ENCODE data around the gene C4orf17.
"Not testable (repeated sequence)": the region's sequence is repeated elsewhere in the genome, so short reads cannot be mapped to it uniquely, and the experiment has no call there.

Gene C4orf17

DNA sequence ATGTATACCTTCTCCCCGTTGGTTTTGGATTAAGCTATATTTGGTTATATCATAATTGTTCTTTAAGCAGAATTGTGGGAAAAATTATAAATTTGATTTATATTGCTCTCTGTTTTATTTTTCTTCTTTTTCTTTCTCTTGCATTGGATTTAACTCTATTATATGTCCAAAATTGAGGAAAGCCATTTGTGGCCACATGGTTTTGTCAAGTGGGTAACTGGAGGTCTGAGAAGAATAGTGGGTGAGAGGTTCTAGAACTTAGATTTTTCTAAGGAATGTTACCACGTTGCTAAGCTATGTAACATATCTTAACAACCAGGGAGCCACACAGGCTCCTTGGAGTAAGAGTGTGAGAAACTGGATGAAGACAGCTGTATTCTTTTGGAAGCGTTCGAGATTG is at the start of gene C4orf17:
Gene C4orf17 (plus strand): TSS at position 301 of the 400 bp plus-strand sequence. CDS start 2,061 bp downstream, outside the sequence.
- Mint-ChIP-seq H3K27me3 (peaks cover 8% of the 10 kb centered on the region), H3K4me3 (no peak within 1 kb of the TSS), H3K4me1 (ENCODE audit: low read depth) (no peaks in the 10 kb centered on the region), H3K9me3 (no peaks in the 10 kb centered on the region), H3K27ac (no peak within 1 kb of the TSS), H3K36me3 (ENCODE audit: low read depth) (no peaks in the 10 kb centered on the region)
- intact Hi-C loops (cut with micrococcal nuclease) = no loop called here

DNA sequence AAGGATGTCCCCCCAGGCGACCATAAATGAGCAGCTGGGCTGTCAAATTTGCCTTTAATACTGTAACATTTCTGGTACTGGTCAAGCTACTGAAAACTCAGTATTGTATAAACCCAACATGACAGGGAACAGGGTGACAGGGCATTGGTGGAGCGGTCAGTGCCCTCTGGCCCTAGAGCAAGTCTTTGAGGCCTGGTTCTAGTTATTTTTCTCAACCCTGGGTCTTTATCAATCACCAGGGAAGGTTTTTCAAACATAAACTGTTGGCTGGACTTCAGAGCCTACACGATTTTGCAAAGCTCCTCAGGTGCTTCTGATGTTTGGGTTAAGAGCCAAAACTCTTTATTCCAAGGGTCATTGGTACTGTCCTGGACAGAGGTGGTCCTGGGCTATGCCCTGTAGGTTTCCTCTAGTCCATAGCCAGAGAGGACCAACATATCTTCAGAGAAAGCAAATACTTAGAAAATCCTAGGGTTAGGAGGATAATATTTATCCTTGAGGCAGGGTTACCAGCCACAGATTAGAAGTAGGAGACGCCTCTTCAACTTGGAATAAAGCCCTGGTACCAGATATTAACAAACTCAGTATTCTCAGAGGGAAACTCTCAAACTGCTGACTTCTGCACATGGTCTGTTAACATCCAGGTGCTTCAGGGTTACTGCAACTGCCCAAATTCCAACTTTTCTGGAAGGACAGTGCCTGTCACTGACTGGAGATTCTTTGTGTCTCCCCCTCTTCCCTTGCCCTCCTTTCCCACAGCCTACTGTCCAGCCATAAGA is 49.0 kb upstream of the C4orf17 start:
- intact Hi-C loops (cut with micrococcal nuclease) = loop anchor here (2.0 kb wide), 1 partner anchor 343 kb away; no protein-coding TSS in a partner anchor
- H3K9me3 Mint-ChIP-seq = no peaks in the 10 kb centered on the region
- H3K27ac Mint-ChIP-seq = no peak overlapping the region
- H3K4me3 Mint-ChIP-seq = no peak overlapping the region
- H3K27me3 Mint-ChIP-seq = peaks cover 5% of the 10 kb centered on the region
- H3K36me3 Mint-ChIP-seq (ENCODE audit: low read depth) = no peaks in the 10 kb centered on the region
- H3K4me1 Mint-ChIP-seq (ENCODE audit: low read depth) = peaks cover 9% of the 10 kb centered on the region

DNA sequence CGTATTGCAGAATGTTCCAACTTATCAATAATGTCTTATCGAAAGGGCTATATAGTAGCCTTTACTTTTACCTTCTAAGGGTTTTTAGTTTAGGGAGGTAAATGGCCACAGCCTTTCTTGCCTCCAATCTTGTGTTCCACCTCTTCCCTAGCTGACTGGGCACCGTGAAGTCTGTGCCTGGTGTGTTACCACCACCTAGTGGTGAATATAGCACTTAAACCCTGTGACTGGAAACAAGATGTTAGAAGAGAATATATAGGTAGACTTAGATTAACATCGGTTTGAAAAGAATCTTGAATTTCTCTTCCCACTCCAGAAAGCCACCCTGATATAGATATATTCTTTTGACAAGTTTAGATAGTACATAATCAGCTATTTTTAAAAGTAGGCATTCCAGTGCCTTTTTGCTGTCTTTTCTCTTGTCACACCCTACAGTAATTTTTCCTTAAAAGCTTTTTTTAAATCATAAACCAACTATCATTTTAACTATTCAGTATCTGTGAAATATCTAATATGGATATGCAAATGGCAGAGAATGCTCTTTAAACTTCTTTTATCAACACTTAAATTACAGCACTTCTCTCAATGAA is 47.9 kb upstream of the C4orf17 start:
- Mint-ChIP-seq H3K9me3 (no peaks in the 10 kb centered on the region), H3K4me3 (no peak overlapping the region), H3K4me1 (ENCODE audit: low read depth) (peaks cover 9% of the 10 kb centered on the region), H3K27ac (no peak overlapping the region), H3K36me3 (ENCODE audit: low read depth) (no peaks in the 10 kb centered on the region), H3K27me3 (peaks cover 5% of the 10 kb centered on the region)
- intact Hi-C loops (cut with micrococcal nuclease) = loop anchor here (2.0 kb wide), 1 partner anchor 344 kb away; no protein-coding TSS in a partner anchor

DNA sequence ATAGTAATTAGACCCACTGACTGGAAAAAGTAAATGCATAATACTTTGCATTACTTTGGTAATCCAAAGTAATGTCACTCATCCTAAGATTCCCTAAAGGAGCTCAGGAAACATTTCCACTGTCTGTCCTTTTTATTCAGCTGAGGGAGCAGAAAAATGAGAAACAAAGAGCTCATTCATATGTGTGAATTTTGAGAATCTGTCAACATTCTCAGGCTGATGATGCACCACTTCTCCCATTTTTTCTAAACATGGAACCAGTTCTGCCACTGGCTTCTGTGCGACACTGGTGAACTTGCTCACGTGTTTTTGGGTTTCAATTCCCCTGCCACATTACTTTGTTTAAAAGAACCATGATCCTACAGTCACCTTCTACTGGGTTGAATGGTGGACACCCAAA is 47.3 kb upstream of the C4orf17 start:
- Mint-ChIP-seq H3K27ac (no peak overlapping the region), H3K9me3 (no peaks in the 10 kb centered on the region), H3K4me1 (ENCODE audit: low read depth) (peaks cover 9% of the 10 kb centered on the region), H3K36me3 (ENCODE audit: low read depth) (no peaks in the 10 kb centered on the region), H3K4me3 (no peak overlapping the region), H3K27me3 (peaks cover 5% of the 10 kb centered on the region)
- intact Hi-C loops (cut with micrococcal nuclease) = loop anchor here (2.0 kb wide), 1 partner anchor 345 kb away; no protein-coding TSS in a partner anchor

DNA sequence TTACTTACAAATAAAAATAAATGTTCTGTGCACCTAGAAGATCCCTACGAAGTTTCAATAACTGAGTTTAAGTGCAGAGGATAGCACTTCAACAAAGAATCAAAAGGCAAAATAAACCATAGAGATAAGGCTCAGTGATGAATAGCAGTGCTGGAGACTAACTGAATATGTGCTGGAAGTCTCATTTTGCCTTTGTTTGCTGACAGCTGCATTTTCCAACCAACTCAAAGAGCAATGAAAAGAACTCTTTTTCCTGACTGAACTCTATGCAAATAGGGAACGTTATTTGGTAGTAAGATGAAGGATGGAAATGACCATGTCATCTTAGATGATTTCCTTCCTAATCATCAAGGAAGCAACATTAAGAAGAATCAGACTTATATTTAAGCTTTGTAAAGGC is 42.9 kb upstream of the C4orf17 start:
- Mint-ChIP-seq H3K36me3 (ENCODE audit: low read depth) (no peaks in the 10 kb centered on the region), H3K4me3 (no peak overlapping the region), H3K27ac (no peak overlapping the region), H3K4me1 (ENCODE audit: low read depth) (peaks cover 9% of the 10 kb centered on the region), H3K27me3 (peaks cover 5% of the 10 kb centered on the region), H3K9me3 (no peaks in the 10 kb centered on the region)
- intact Hi-C loops (cut with micrococcal nuclease) = no loop called here

DNA sequence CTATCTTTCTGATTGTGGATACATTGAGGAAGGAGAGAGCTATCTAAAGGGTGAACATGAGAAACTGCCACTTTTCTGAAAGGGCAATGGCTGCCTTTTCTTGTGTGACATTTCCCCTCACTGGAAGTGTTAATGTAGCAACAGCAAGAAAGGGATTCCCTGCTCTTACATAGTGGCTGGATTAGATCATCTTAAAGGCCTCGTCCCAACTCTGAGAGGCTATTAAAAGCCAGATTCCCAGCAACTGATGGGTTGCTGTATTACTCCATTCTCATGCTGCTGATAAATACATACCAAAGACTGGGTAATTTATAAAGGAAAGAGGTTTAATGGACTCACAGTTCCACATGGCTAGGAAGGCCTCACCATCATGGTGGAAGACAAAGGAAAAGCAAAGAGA is 41.9 kb upstream of the C4orf17 start:
- H3K4me1 Mint-ChIP-seq (ENCODE audit: low read depth) = peaks cover 5% of the 10 kb centered on the region
- H3K9me3 Mint-ChIP-seq = no peaks in the 10 kb centered on the region
- H3K36me3 Mint-ChIP-seq (ENCODE audit: low read depth) = no peaks in the 10 kb centered on the region
- no peak overlapping the region for H3K4me3 Mint-ChIP-seq
- no peak overlapping the region for H3K27ac Mint-ChIP-seq
- intact Hi-C loops (cut with micrococcal nuclease) = no loop called here
- peaks cover 5% of the 10 kb centered on the region for H3K27me3 Mint-ChIP-seq

DNA sequence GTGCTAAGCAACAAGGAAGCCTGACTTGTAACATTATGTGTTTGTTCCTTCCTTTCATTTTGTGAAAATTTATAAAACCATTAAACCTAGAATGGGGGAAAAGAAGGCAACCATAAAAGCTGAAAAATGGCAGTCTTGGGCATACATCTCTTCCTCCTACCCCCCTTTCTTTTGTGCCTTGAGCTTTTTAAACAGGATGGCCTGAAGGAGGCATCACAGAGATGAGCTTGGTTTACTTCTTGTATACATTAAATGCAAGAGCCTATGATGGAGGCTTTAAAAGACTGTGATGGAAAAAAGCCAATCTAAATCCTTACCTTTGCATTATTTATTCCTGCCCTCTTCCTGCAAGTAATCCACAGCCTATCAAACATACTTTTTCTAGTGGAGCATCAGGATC is 39.5 kb upstream of the C4orf17 start:
- H3K4me3 Mint-ChIP-seq = no peak overlapping the region
- intact Hi-C loops (cut with micrococcal nuclease) = no loop called here
- peaks cover 3% of the 10 kb centered on the region for H3K27me3 Mint-ChIP-seq
- H3K27ac Mint-ChIP-seq = no peak overlapping the region
- H3K9me3 Mint-ChIP-seq = no peaks in the 10 kb centered on the region
- no peaks in the 10 kb centered on the region for H3K36me3 Mint-ChIP-seq (ENCODE audit: low read depth)
- H3K4me1 Mint-ChIP-seq (ENCODE audit: low read depth) = no peaks in the 10 kb centered on the region

DNA sequence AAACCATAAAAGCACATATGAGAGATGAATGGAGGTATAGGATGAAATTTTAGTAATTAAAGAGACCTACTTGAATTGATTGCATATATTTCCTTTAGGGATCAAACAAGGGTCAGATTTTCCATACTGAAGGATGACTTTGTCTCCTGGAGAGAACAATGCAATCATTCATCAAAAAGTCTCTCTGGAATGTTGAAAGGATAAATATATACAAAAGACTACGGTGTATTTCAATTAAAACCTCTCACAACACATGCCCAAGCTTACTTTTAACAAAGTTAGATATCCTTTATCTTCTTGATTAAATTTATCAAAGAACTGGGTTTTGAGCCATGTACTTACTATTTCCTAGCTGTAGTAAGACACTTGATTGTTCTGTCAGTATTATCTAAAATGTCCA is 38.9 kb upstream of the C4orf17 start:
- no peak overlapping the region for H3K4me3 Mint-ChIP-seq
- H3K36me3 Mint-ChIP-seq (ENCODE audit: low read depth) = no peaks in the 10 kb centered on the region
- H3K9me3 Mint-ChIP-seq = no peaks in the 10 kb centered on the region
- no peaks in the 10 kb centered on the region for H3K4me1 Mint-ChIP-seq (ENCODE audit: low read depth)
- H3K27me3 Mint-ChIP-seq = peaks cover 3% of the 10 kb centered on the region
- intact Hi-C loops (cut with micrococcal nuclease) = no loop called here
- H3K27ac Mint-ChIP-seq = no peak overlapping the region

DNA sequence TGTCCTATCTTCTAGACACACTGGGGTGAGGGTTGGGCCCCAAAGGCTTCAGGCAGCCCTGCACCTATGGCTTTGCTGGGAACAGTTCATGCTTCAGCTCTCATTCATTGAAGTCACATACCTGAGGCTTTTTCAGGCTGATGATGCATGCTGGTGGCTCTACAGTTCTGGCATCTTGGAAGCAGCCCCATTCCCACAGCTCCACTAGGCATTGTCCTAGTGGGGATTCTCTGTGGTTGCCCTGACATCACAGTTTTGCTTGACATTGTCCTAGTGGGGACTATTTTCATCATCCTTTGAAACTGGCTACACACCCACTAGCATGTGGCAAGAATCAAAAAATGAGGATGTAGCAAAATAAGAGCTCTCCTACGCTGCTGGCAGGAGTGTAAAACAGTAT is 37.7 kb upstream of the C4orf17 start:
- Mint-ChIP-seq H3K36me3 (ENCODE audit: low read depth) (no peaks in the 10 kb centered on the region), H3K4me1 (ENCODE audit: low read depth) (no peaks in the 10 kb centered on the region), H3K27me3 (peaks cover 3% of the 10 kb centered on the region), H3K9me3 (no peaks in the 10 kb centered on the region), H3K4me3 (no peak overlapping the region), H3K27ac (no peak overlapping the region)
- intact Hi-C loops (cut with micrococcal nuclease) = no loop called here

DNA sequence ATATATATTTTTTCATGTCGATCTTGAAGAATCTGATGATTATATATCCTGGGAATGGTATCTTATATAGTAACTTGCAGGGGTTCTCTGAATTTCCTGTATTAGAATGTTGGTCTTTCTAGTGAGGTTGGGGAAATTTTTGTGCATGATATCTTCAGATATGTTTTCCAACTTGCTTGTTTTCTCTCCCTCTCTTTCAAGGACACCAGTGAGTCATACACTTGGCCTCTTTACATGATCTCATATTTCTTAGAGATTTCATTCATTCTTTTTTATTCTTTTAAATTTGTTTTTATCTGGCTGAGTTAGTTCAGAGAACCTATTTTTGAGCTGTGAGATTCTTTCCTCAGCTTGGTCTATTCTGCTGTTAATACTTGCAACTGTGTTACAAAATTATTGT is 27.2 kb upstream of the C4orf17 start:
- Mint-ChIP-seq H3K27ac (no peak overlapping the region), H3K27me3 (no peaks in the 10 kb centered on the region), H3K9me3 (peaks cover 48% of the 10 kb centered on the region), H3K4me1 (ENCODE audit: low read depth) (no peaks in the 10 kb centered on the region), H3K4me3 (no peak overlapping the region), H3K36me3 (ENCODE audit: low read depth) (no peaks in the 10 kb centered on the region)
- intact Hi-C loops (cut with micrococcal nuclease) = no loop called here

DNA sequence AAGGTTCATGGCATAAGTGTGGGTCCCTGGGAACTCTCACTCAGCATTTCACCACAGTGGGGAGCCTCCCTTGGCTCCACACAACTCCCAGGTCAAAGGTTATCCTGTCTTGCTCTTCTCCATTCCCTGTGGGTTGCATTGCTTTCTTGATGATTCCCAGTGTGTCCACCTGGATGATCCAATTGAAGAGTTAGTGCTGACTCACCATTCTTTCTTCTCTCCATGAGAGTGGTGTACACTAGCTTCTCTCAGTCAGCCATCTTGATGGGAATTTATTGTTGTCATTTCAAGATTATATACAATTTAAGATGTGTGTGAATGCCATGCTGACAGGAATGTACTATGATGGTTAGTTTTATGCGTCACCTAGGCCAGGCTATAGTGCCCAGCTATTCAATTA is 25.6 kb upstream of the C4orf17 start:
- H3K4me1 Mint-ChIP-seq (ENCODE audit: low read depth) = no peaks in the 10 kb centered on the region
- H3K27ac Mint-ChIP-seq = no peak overlapping the region
- intact Hi-C loops (cut with micrococcal nuclease) = no loop called here
- H3K4me3 Mint-ChIP-seq = no peak overlapping the region
- H3K9me3 Mint-ChIP-seq = peaks cover 57% of the 10 kb centered on the region
- H3K27me3 Mint-ChIP-seq = no peaks in the 10 kb centered on the region
- H3K36me3 Mint-ChIP-seq (ENCODE audit: low read depth) = no peaks in the 10 kb centered on the region

DNA sequence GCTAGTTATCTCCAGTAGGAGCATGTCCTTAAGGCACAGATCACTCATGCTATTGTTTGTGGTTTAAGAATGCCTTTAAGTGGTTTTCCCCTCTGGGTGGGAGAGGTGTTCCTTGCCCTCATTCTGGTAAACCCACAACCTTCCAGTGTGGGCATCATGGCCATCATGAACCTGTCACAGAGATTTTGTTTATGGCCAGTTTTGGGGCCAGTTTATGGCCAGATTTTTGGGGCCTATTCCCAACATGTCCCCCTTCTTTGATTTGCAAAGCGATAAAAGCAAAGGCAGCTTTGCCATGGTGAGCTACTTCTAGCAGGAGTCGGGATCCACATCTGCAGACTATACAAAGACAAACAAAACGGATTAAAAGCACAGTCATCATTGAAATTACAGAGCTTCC is 24.2 kb upstream of the C4orf17 start:
- H3K27me3 Mint-ChIP-seq; H3K4me3 Mint-ChIP-seq; H3K27ac Mint-ChIP-seq; H3K4me1 Mint-ChIP-seq (ENCODE audit: low read depth); H3K36me3 Mint-ChIP-seq (ENCODE audit: low read depth); intact Hi-C loops (cut with micrococcal nuclease): not testable (repeated sequence)
- H3K9me3 Mint-ChIP-seq = peaks cover 67% of the 10 kb centered on the region

DNA sequence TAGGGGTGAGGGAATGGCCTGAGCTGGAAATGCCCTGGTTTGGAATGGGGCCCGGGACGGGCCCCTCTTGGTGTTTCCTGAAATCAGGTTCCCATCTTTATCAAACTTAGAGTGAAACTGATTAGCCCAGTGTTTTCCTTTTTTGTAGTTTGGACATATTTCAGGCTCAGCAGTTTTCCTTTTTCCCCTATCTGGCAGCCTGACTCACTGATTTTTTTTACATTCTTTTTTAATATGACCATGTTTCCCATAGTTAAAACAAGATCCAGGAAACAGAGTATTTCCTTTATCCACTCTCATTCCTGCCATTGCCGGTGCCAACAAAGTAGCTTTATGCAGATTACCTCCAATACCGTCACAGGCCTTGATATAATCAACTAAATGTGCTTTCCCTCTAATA is 20.5 kb upstream of the C4orf17 start:
- Mint-ChIP-seq H3K4me3 (no peak overlapping the region), H3K36me3 (ENCODE audit: low read depth) (no peaks in the 10 kb centered on the region), H3K27me3 (no peaks in the 10 kb centered on the region), H3K9me3 (peaks cover 88% of the 10 kb centered on the region), H3K4me1 (ENCODE audit: low read depth) (no peaks in the 10 kb centered on the region), H3K27ac (no peak overlapping the region)
- intact Hi-C loops (cut with micrococcal nuclease) = no loop called here

DNA sequence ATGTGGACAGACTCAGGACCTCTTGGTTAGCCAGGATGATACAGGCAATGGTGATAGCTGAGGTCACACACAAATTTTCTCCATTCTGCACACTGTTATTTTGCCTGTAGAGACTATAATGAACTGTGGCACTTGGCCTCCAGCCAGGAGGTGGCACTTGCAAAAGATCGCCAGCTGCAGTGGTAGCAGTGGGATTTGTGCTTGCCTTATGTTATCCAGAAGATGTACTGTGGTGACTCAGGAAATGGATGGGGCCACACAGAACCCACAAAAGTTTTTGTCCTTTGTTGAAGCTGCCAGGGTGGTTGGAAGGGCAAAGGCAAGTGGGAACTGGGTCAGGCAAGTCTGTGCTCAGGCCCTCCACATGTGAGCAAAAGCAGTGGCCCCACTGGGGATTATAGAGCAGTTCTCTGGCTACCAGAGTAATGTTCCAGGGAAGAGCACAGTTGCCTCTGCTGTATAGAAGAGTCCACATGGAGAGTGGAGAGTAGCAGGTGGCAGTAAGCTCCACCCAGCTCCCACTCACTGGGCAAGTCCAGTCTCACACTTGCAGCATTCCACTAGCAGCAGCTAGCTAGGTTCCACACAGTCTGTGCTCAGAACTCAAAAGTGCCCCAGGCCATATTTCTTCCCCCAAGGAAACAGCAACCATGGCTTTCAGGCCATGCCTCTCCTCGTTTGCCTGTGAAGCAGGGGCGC is 5.9 kb upstream of the C4orf17 start:
- intact Hi-C loops (cut with micrococcal nuclease) = no loop called here
- Mint-ChIP-seq H3K4me1 (ENCODE audit: low read depth) (no peaks in the 10 kb centered on the region), H3K36me3 (ENCODE audit: low read depth) (no peaks in the 10 kb centered on the region), H3K4me3 (no peak overlapping the region), H3K27me3 (no peaks in the 10 kb centered on the region), H3K9me3 (no peaks in the 10 kb centered on the region), H3K27ac (no peak overlapping the region)

Measured in dendritic cell treated with granulocyte-macrophage colony-stimulating factor and Interleukin-4, amounts not matched to agents 40 ng/mL and 50 ng/mL, for 4 days (primary cell).